UCSD-AML1 (cell line): Measurements from ENCODE around the gene SASS6.

Experiments used
- DNase-seq: peaks from one replicate; lab custom pipeline; 2025; ENCODE audit not compliant: unreplicated experiment; lab: John Stamatoyannopoulos, UW

The SASS6 gene

GRCh38 chr1:100109554-100110066 lies 23.1 kb downstream of the SASS6 start:
- DNase-seq: no peak

- DNase-seq: no peak
Observed at GRCh38 chr1:100107696-100108095, 25.0 kb downstream of the SASS6 start.

DNA sequence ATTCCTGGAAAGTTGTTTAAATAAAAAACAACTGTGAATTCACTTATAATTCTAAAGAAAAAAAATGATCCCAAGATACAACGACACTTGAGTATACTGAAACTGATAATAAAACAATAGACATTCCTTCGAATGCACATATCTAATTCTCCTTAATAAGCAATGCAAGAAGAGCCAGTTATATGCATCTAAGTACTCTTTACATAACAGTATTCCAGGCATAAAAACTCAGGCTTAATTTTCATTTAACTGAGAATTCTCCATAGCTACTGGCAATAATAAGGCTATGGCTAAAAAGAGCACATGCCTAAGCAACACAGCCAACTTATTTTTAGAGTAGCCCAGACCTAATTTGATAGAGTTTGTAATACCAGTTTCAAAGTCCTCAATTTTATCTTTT lies 31.2 kb downstream of the SASS6 start:
- no peak for DNase-seq

- no peak for DNase-seq
Observed at GRCh38 chr1:100100202-100100601, 32.5 kb downstream of the SASS6 start.

- DNase-seq: no peak
Observed at GRCh38 chr1:100090471-100090870, 42.3 kb downstream of the SASS6 start.

DNA sequence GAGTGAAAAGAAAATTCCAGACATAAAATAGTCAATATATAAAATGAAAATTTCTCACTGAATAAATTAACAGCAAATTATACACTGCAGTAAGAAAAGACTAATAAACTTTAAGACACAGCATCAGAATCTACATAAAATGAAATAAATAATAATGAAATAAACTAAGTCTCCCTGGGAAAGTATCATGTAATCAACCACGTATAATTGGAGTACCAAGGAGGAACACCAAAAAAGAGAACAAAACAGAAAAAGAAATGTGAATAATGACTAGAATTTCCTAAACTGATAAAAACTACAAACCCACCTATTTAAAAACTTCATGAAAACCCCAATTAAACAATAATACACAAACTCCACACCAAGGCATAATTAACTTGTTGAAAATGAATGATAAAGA lies 43.6 kb downstream of the SASS6 start:
- DNase-seq: no peak

DNA sequence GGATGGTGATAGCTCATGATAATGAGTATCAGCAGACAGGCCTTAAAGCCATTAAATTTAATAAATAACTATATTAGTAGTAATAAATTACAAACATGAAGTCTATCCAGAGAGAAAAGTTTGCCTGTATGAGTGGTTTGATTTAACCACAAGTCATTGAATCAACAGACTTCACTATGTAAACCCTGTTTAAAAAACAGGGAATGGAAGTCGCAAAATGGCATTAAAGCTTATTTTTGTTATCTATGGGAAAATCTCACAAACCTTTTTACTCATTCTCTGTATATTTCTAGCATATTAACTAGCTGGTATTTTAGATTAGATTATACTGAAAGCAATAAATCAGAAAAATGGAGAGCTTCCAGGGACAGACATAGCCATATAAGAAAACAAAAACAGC lies 45.3 kb downstream of the SASS6 start:
- no peak for DNase-seq

GRCh38 chr1:100080331-100080730 lies 52.4 kb downstream of the SASS6 start:
- no peak for DNase-seq

DNA sequence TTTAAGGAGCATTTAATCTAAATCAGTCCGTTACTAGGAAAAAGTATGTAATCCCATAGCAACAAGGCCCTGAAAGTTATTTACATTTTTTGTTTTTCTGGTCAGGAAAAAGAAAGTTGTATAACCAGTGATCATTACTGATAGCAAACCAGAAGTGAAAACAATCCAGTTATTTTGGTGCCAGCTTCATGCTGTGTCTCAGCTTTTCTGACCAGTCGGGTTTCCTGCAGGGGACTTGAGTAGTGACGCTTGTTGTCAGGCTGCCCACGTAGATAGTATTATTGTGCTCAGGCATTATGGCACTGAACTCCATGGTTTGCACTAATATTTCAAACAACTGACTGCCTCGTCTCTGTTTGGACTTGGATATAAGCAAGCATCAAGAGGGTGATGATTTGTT lies 55.2 kb downstream of the SASS6 start:
- no peak for DNase-seq

DNA sequence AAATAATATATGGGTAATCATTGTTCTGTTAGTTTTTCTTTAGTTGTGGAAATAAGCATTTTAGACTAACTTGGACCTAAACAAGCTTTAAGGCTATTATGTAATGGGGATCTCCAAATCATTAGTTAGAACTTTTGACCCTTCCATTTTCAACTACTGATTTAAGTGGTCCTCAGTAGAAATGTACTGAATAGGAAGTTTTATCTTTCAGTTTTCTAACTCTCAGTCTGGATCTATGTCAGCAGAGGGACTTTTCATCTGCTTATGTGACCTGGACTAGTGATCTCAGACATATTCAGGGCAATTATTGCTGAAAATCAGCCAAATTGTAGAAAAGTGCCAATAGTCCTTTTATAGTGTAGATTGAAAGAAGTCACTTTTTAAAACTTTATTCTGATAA lies 56.0 kb downstream of the SASS6 start:
- DNase-seq: no peak

DNA sequence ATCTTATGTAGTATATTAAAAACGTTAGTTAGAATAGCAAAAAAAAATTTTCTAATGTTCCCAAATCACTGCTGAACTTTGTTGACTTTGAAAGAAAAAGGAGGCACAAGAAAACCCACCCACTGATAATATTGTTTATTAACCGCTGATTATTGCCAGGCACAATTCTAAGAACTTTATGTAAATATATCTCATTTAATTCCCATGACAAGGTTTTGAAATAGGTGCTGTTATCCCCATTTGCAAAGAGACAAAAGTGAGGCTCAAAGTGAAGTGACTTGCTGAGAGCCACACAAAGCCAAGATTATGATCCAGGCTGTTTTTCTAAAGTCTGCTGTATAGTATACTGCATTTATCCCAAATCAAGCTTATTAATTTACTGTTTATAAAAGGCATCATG lies 56.4 kb downstream of the SASS6 start:
- DNase-seq: no peak

DNA sequence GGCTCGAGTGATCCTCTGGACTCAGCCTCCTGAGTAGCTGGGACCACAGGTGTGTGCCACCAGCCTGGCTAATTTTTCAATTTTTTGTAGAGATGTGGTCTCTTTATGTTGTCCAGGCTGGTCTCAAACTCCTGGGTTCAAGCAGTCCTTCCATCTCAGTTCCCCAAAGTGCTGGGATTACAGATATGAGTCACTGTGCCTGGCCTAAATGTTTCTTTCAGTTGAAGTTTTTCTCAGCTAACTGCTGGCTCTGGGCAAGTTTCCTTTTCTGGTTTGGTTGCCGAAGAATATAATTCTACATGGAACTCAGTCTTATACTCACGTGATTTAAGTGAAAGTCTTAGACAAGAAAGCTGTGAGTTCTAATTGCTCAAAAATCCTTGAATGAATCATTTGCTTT lies 57.0 kb downstream of the SASS6 start:
- DNase-seq: no peak

- DNase-seq: no peak
Observed at GRCh38 chr1:100074604-100075395, 57.9 kb downstream of the SASS6 start.

DNA sequence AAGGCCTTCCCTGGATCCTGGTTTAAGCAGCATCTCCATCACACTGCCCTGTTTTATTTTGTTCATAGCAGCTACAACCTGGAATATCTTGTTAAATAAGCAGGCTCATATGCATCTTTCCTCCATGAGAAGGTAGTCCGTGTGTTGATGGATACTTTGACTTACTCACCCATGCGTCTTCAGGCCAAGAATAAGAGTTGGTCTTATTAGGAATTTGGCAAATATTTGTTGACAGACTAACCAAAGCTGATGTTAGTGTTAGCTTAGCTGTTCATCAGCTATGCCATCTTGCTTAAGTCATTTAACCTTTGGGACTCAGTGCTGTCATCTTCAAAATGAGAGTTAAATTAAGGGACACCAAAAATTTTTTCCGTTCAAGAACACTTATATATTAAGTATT lies 59.2 kb downstream of the SASS6 start:
- no peak for DNase-seq

- DNase-seq: no peak
Observed at GRCh38 chr1:100070201-100070939, 62.4 kb downstream of the SASS6 start.

DNA sequence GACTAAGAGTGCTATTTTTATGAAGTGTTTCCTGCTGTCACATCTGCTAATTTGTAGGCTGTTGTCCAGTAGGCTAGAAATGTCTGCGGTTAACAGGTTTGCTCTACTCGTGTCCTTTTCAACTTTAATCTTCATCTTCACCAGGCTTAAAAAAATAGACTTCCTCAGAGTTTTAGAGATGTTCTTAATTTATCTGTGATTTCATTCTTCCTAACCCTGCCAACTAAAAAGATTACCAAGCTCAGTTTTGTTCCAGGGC lies 66.8 kb downstream of the SASS6 start:
- no peak for DNase-seq

GRCh38 chr1:100065183-100065968 lies 67.4 kb downstream of the SASS6 start:
- DNase-seq: no peak

DNA sequence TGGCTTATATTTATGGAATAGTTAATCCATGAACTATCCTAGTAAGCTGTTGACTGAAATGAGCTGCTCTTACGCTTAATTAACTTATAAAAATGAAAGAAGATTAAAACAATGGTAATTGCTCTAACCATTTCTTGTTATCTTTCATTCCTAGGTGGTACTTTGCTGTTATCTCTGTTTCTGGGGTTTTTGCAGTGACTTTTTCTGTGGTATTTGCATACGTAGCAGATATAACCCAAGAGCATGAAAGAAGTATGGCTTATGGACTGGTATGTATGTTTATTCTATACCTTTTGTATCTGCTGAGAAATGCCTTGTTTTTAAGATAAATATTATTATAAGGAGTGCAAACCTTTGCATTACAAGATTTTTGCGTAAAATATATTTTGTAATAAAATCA lies 71.0 kb downstream of the SASS6 start:
- no peak for DNase-seq

DNA sequence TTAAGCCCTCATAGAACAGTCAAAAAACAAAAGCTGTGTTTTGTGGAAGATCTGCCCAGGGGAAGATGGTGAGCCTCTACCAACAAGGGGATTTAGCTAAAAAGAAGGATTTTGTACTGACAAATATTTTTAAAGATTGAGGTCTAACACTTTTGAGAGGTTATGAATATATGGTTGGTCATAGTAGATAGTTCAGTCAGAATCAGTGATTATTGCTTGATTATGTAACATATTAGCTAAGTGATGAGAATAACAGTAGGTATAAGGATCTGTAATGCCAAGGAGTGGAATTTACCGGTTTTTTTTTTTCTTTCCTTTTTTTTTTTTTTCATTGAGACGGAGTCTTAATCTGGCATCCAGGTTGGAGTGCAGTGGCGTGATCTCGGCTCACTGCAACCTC lies 79.0 kb downstream of the SASS6 start:
- no peak for DNase-seq

DNA sequence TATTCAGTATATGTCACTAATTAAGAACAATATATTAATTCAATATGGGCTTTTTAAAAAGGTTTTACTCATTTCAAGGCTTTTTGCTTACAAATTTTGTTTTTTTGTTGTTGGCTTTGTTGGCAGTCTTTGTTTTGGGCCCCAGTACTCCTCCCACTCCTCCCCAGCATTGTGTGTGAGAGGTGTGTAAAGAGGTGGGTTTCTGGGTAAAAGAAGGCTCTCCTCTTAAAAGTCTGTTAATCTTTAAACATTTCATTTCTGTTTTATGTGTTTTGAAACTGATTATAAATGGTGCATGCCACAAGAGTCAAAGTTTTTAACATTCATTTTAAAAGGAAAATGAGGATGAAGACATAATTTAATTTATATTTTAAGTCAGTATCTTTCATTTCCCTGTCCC lies 79.6 kb downstream of the SASS6 start:
- DNase-seq: no peak

DNA sequence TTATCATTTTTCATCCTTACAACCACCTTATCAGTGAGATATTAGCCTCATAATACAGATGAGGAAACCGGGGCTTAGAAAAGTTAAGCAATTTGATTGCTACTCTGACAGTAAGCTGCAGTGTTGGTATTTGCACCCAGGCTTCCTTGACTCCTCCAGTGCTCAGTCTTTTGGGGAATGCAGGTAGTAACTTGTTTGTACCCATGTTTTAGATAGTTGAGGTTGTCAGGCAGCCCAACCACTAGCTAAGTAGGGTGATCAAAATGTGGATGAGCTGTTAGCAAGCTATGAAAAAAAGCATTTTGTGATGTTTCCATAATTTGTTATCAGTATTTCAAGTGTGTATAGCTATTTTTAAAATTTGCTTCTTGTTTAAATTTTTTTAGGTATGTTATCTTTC lies 80.8 kb downstream of the SASS6 start:
- no peak for DNase-seq

- no peak for DNase-seq
Observed at GRCh38 chr1:100051401-100051800, 81.3 kb downstream of the SASS6 start.
